Panc1 (cell line): ENCODE measurements around the gene POU2AF1.

Source experiments
- POLR2AphosphoS5 ChIP-seq: IDR thresholded peaks from 2 replicates; pipeline ENCODE4 v1.6.1; 2012; ENCODE audit warnings: mild to moderate bottlenecking, low read depth, low read length, moderate library complexity
- TF ChIP-seq, protein P1 (sequence below): fragments of 450-650 bp; IDR thresholded peaks from 2 replicates; pipeline ENCODE4 v1.5.1; 2017; ENCODE audit warnings: mild to moderate bottlenecking

DNA sequence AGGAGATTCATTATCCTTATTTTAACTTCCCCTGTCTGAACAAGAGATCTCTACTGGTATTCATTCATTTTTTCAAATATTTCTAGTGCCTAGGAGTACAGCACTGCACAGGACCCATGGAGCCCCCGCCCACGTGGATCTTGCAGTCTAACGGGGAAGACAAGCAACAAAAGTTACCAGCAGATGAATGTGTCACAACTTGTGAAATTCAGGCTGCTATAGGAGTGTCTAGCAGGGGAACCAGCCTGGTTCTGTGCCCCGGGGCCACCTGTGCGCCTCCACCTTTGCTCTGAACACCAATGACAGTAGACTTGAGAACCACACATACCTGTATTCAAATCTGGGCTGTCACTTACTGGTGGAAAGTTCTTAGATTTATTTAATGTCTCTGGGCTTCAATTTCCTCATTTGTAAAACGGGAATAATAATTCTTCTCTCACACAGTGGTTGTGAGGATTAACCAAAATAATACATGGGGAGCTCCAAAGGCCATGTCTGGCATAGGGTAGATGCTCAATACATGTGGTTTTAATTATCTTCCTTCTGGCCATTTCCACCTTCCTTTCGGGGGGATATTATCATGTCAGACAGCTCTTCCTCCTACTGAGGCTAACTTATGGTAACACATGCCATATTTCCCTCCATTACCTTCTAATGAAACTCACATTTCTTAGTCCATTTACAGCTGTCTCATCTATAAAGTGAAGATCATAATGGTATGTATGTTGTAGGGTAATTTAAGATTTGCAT, 17.8 kb downstream of the POU2AF1 start:
- TF ChIP-seq, protein P1, sequence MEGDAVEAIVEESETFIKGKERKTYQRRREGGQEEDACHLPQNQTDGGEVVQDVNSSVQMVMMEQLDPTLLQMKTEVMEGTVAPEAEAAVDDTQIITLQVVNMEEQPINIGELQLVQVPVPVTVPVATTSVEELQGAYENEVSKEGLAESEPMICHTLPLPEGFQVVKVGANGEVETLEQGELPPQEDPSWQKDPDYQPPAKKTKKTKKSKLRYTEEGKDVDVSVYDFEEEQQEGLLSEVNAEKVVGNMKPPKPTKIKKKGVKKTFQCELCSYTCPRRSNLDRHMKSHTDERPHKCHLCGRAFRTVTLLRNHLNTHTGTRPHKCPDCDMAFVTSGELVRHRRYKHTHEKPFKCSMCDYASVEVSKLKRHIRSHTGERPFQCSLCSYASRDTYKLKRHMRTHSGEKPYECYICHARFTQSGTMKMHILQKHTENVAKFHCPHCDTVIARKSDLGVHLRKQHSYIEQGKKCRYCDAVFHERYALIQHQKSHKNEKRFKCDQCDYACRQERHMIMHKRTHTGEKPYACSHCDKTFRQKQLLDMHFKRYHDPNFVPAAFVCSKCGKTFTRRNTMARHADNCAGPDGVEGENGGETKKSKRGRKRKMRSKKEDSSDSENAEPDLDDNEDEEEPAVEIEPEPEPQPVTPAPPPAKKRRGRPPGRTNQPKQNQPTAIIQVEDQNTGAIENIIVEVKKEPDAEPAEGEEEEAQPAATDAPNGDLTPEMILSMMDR = no peak
- no peak for TF ChIP-seq POLR2AphosphoS5
